CD1c-positive myeloid dendritic cell (primary cell): ENCODE measurements around the gene SLC25A22.

ENCODE experiments used
- DNase-seq: peaks from one replicate; pipeline ENCODE4 v3.0.0-alpha.2; 2016; ENCODE audit errors: extremely low spot score

The SLC25A22 gene

DNA sequence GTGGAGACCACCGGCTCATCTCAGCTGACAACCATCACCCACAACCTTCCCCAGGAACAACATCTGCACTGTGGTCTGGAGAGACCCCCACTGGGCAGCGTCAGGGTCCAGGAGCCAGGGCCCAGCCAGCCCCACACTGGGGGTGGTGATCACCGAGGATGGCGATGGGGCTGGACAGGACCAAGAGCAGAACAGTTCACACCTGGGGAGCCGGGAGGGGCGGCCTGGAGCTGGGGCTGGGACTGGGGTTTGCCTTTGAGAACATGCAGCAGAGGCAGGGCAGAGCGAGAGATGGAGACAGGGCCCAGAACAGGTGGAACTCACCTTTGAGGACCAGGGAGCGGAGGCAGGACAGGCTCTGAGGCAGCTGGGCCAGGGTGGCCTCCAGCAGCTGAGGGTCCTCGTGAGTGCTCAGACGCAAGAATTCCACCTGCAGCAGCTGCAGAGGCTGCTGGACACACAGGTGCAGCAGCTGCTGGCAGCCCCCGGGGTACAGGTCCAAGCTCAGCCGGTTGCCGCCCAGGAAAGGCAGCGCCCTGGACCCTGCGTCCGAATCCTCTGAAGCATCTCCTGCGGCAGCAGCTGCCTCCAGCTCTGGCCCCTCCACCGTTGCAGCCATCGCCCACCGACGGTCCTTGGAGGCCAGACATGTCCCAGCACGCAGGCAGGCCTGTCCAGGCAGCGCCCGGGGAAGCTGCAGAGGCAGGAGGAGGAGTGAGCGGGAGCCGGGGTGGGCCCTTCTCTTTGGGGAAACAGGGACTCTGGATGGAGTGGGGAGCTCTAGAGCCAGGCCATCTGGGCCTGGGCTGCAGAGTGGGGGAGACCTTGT, 5.9 kb upstream of the SLC25A22 start:
- DNase-seq = no peak

- DNase-seq = no peak
Observed at GRCh38 chr11:803467-803742, 5.3 kb upstream of the SLC25A22 start.

DNA sequence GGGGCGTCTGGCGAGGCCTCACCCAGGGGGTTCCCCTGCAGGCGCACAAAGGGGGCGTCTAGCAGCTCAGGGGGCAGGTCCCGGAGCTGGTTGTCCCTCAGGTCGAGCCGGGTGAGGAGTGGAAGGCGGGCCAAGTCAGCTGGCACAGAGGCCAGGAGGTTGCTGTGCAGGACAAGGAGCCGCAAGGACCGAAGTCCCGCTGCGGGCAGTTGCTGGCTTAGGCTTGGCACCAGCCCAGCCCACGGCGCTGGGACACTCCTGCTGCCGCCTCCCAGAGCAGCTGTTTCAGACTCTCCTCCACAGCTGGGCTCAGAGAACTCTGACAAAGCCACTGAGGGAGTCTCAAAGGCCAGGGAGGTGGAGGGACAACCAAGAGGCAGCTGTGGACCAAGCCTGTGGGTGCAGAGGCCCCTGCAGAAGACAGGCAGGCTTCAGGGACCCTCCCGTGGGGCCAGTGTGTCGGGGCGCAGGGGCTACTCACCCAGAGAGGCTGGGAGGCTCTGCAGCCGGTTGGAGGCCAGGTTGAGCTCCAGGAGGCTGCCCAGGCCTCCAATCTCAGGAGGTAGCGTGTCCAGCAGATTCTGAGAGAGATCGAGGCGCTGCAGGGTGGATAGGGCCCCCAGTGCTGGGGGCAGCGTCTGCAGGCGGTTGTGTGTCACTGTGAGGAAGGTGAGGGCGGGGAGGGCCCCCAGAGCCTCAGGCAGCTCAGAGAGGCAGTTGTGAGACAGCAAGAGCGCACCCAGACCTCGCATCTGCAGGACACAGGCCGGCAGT, 4.8 kb upstream of the SLC25A22 start:
- no peak for DNase-seq

GRCh38 chr11:802018-802617, 4.0 kb upstream of the SLC25A22 start:
- DNase-seq = no peak

DNA sequence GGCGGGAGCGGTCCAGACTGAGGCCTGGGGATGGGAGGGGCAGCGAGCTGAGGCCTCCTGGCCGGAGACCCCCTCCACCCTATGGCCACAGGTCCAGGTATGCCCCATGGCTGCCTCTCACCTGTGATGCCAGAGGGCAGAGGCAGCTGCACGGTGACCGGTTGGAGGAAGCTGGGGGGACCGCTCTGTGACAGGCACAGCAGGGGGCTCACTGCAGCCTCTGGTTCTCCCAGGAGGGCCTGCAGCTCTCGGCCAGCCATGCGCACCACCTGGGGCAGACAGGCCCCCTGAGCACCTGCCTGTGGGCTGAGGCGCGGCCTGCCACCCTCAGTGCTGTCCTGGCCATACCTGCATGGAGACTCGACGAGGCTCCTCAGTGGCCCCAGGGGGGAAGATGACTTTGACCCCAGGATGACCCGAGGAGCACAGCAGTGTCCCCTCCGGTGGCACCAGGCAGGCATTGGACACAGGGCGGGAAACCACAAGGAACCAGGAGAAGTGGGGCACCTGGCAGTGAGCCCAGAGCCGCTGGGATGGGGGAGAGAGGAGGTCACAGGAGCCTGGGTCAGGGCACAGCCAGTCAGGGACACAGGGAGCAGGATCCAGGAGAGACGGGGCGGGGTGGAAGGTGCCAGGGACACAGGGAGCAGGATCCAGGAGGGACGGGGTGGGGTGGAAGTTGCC, 3.2 kb upstream of the SLC25A22 start:
- no peak for DNase-seq

- no peak for DNase-seq
Observed at GRCh38 chr11:800473-800872, 2.4 kb upstream of the SLC25A22 start.

DNA sequence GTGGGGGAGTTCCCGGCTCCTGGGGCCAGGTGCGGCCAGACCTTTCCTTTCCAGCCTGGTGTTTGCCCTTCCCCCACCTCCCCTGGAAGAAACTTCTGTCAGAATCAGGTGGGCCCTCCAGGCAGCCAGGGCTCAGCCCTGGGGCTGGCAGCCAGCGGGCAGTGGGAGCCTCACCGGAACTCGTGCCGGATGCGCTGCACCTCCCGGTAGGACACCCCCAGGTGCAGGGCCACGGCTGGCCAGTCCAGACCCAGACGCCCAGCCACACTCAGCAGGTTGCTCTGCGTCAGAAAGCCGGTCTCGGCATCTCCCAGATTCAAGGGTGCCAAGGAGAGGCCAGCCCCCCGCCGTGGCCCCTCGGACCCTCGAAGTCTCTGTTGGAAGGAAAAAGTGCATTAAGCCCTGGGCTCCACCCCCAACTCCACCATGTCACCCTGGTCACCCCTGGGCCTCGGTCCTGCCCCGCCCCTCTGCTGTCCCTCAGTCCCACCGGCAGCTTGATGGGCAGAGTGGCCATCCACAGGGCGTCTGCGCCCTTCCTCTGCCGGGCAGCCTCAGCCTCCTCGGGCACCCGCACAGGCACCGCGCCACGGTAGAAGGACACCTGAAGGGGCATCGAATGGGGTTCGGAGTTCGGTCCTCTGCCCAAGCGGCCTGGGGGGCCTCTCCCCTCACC, 1.7 kb upstream of the SLC25A22 start:
- no peak for DNase-seq

DNA sequence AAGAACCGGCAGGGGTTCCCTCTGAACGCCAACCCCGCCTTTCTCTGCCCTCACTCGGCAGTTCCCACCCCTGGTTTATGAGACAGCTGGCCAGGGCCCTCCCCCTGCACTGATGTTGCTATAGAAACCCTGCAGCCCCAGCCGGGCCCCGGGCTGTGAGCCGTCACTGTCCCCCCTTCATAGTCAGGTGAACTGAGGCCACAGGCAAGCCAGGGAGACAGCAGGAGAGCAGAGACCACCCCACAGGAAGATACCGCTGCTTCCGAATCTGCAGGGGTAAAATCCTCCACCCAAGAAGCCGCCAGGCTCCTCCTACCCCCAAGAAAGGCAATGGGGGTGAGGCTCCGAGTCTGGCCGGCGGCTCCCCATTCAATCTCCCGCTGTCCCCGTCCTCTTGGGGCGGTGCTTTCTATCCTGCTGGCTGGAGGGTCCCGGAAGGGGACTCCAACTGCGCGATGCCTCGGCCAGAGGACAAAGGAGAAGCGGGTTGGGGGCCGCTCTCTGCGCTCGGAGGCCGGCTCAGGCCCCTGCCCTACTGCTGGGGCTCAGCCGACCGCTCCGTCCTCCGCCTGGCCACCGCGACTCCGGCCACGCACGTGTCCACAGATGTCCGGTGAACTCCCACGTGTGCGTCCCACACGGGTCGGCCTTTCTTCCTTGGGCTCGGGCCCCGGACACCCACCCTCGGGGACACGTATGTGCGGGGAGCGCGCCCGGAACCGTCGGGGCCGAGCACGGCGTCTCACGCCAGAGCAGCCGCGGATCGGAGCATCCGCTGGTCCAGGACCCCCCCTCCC, 587 bp downstream of the SLC25A22 start:
- DNase-seq = peak; percentile 68

DNA sequence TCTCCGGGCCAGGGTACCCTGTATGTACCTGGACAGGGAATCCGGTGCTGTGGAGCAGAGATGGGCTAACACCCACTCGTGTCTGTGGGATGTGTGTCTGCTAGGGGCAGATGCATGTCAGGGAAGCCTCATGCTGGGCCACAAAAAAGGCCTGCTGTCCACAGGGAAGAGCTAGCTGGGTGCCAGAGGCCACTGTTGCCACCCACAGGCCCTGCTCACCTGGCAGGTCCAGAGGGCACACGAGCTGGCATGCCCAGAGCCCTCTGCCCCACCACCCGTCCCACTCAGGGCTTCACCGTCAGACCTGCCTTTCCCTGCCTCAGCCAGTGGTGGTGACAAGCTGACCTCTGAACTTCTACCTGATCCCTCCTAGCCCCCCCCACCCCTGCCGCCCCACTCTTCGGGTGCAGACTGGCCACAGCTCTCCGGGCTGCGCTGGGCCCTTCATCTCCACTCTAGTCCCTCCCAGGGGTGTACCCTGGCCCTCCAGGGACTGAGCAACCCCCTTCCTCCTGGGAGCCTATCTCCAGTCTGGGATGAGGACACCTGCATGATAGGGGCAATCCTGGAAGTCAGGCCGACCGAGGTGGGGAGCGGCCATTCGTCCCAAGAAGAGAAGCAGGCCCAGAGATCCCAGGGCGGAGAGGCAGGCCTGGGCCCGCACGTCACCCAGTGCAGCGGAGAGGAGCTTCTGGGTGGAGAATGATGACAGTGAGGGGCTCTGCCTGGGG, 1.4 kb downstream of the SLC25A22 start:
- DNase-seq = no peak

GRCh38 chr11:795634-796564, 2.2 kb downstream of the SLC25A22 start:
- peak; percentile 90 for DNase-seq

DNA sequence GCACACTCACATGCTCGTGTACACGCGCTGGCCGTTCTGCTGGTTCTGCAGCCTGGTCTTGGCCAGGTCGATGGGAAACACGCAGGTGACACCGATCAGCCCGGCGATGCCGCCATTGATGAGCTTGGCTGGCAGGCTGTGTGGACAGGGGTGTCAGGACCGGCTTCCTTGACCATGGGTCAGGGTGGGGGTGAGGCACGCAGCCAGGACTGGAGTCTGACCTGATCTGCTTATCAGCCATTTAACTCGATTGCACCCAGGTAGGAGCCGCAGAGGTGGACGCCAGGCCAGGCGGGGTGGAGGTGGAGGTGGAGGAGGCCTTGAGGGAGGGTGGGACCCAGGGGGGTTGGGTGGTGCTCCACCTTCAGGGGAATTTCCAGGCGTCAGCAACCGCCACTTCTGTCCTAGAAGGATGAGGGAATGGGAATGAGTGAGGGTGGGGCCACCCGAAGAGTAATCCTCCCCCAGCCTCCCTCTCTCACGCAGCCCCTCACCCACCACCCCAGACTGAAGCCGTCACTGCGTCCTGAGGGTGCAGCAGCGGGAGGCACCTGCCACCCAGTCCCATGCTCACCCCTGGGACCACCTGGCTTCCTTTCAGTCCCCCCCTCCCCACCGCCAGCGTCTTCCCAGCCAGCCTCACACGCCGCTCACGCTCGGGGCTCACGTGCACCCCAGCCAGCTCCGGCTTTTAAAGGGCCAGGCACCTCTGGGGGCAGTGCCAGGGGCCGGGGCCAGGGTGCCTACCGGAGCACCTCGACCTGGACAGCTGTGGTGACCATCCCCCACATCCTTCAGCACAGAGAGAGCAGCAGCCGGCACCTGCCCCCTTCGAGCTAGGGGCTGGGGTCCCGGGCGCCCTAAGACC, 3.1 kb downstream of the SLC25A22 start:
- DNase-seq = no peak

- DNase-seq = no peak
Observed at GRCh38 chr11:794013-794765, 3.9 kb downstream of the SLC25A22 start.

DNA sequence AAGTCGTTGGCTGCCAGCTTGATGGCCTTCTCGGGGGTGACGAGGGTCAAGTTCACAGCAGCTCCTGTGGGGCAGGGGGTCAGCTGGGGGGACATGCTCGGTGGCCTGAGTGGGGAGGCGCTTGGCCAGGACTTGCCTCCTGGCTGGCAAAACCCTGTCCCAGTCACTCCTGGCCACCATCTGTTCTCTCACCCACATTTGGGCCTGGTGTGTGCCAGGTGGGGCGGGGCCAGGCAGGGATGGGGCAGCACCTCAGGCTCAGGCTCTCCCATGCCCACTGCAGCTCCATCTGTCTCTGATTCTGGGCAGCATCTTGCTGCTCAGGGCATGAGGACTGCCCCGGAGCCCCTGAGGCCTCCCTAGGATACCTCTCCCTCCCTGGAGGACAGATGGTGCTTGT, 4.5 kb downstream of the SLC25A22 start:
- DNase-seq = no peak

DNA sequence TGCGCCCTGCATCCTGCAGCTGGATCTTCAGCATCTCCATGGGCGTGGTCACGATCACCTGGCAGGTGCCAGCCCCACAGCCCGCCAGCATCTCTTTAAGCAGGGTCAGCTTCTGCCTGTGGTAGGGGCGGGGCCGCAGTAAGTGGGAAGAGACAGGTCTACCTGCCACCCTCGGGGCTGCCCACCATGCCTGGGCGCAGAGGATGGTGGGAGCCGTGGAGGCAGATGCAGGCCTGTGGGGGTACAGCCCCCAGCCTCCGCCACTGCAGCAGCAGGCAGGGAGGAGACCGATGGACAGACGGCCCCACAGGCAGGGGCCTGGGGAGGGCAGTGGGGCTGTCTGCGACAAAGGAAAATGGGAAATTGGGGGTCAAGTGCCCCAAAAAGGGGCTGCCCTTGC, 5.2 kb downstream of the SLC25A22 start:
- no peak for DNase-seq

GRCh38 chr11:792535-792821, 5.6 kb downstream of the SLC25A22 start:
- DNase-seq = no peak

GRCh38 chr11:791658-792534, 6.2 kb downstream of the SLC25A22 start:
- no peak for DNase-seq
